CD4-positive, alpha-beta T cell treated with Interferon gamma for 1 hour (primary cell): ENCODE measurements around the gene VCPKMT.
"Not testable (repeated sequence)": the region's sequence is repeated elsewhere in the genome, so short reads cannot be mapped to it uniquely, and the experiment has no call there.

Experiments used
- DNase-seq: peaks from one replicate; pipeline ENCODE4 v3.0.0-alpha.2; 2020

Gene VCPKMT

GRCh38 chr14:50091240-50091913, 25.0 kb downstream of the VCPKMT start:
- no peak for DNase-seq

GRCh38 chr14:50089208-50089607, 27.2 kb downstream of the VCPKMT start:
- DNase-seq = no peak

- no peak for DNase-seq
These were observed 27.6 kb downstream of the VCPKMT start for GRCh38 chr14:50088731-50089130.

- DNase-seq = no peak
These were observed 28.3 kb downstream of the VCPKMT start for GRCh38 chr14:50088117-50088515.

DNA sequence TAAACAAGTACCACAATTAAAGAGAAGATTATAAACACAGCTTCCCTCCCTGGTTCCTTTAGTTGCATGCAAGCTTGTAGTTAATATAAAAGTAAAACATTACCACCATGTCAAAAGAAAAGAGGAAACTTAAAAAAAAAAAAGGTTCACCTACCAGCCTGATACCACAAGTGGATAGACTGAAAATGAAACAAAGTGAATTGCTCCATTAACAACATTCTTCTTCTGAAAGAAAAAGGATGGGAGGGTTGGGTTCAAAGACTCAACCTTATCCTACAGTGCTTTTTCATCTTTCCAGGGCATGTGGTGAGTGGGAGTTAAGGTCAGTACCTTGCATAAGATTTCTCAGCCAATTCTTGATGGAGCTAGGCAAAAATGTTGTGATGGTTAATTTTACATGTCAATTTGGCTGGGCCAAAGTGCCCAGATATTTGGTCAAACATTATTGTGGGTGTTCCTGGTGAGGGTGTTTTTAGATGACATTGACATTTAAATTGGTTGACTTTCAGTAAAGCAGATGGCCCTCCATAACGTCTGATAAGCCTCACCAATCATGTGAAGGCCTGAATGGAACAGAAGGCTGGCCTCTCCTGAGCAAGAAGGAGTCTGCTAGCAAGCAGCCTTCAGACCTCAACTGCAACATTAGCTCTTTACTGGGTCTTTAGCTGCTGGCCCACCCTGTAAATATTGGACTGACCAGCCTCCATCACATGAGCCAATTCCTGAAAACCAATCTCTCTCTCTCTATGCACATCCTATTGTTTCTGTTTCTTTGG, 28.8 kb downstream of the VCPKMT start:
- DNase-seq = no peak

DNA sequence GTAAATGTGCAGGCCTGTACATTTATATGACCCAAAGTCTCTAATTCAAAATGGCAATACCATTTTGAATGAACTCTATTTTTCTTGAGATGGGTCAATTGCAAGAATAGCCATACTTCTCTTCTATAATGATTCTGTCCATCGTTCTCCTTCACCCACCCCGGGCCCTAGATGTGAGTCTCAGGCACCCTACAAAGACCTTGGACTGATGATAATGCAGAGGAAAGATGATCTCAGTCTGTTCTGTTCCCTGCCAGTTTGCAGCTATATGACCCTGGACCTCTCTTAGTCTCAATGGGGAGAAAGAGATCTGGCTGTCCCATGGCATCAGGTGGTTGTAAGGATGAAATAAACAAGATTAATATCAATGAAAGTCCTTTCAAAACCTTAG, 30.1 kb downstream of the VCPKMT start:
- no peak for DNase-seq

DNA sequence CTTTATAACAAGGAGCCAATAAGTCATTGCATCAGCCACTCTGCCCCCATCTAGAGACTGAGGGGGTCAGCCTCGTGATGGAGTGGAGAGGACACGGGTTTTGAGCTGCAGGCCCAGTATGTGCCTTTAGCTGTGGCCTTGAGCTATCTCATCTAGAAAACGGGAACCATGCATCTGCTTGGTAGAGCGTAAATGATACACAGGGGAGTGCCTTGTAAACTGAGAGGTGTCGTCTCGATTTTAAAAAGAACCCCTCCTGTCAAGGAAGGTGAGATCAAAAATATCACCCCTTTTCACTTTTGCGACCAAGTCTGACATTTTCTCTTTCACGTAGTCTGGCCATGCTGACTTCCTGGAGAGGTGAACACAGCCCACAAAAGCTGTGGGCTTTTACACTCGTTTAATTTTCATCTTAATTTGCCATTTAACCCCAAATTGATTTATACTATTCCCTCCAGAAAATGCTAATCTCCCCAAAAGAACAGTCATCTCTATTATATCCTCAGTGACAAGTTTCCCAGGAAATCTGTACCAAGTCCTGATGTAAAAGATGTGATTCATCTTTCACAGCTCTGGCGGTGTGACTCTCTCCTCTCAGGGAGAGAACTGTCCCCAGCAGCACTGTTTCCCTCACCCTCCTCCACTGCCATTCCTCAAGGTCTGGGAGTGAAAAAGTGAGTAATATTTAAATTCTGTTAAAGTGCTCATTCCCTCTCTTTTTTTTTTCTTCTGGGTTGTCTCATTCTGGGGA, 30.6 kb downstream of the VCPKMT start:
- DNase-seq = peak; percentile 43

DNA sequence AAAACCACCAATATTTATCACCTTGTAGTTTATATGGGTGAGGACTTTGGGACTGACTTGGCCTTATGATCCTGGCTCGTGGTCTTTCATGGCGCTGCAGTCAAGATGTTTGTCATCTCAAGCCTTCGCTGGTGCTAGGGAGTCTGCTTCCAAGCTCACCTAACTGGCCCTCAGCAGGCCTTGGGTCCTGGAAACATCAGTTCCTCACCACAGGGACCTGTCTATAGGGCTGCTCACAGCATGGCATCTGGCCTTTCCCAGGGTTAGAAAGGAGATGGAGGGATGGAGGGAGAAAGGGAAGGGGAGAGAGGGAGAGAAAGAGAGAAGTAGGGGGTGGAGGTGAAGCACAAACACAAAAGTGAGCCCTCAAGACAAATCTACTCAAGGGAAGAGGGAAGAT, 31.7 kb downstream of the VCPKMT start:
- no peak for DNase-seq

DNA sequence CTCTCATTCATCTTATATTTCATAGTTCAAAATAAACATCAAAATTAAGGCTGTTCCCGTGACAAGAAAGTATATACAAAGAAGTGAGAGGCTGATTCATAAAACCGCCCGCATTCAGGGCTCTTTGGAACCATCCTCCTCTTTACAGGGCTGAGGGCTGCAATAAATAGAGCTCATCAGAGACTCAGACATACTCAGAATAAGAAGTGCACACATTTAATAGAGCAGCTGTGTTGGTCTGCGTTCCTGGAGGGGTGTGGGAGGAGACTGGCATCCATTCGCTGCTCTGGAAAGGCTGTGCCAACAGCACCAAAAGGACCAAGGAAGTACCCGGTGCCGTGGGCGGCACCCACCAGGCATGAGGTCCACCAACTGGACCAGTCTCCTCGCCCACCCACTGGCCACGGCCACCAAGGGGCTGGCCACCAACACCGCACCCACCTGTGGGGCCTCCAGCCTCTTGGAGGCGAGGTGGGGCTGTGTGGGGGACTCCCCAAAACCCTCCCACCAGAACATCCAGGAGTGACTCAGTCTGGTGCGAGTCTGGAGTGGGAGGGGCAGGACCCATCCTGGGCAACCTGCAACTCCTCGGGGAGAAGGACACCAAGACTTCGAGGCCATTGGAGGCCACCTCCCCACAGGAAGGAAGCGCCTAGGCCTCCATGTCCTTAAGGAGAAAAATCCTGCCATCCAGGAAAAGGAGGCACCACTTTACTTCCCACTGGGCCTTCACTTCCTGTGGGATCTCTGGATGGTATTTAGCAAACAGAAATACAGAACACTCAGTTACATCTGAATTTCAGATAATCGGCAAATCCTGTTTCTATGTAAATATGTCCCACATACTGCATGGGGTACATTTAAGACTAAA, 32.7 kb downstream of the VCPKMT start:
- peak; percentile 41 for DNase-seq

DNA sequence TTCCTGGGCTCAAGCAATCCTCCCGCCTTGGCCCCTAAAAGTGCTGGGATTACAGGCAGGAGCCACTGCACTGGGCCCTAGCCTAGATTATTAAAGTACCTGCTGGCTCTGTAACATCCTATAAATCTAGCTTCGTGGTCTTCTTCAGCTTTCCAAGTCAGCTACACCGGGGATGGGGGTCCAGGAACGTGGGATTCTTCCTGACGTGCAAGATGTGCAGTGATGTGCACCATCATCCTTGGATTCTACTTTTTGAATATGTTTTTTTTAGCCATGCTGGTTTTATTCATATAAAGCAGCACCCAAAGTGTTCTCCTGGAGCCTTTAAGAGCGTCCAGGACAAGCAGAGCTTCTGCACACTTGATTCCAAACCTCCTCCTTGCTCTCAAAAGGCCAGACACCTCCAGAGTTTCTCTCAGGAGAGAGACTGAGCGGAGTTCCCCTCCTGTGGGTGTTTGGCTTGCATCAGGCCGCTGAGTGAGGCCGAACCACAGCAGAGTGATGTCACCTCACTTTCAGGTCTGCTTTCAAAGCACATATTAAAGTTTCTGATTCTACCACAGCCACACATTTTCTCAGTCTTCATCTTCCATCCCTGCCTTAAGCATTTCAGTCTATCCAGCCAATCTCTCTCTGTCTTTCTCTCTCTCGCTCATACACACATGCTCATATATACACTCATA, 33.4 kb downstream of the VCPKMT start:
- DNase-seq = peak; percentile 87

- peak; percentile 63 for DNase-seq
These were observed 34.0 kb downstream of the VCPKMT start for GRCh38 chr14:50082308-50082742.

DNA sequence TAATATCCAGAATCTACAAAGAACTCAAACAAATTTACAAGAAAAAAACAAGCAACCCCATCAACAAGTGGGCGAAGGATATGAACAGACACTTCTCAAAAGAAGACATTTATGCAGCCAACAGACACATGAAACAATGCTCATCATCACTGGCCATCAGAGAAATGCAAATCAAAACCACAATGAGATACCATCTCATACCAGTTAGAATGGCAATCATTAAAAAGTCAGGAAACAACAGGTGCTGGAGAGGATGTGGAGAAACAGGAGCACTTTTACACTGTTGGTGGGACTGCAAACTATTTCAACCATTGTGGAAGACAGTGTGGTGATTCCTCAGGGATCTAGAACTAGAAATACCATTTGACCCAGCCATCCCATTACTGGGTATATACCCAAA, 37.3 kb downstream of the VCPKMT start:
- DNase-seq = not testable (repeated sequence)

GRCh38 chr14:50073663-50074062, 42.7 kb downstream of the VCPKMT start:
- DNase-seq = not testable (repeated sequence)

DNA sequence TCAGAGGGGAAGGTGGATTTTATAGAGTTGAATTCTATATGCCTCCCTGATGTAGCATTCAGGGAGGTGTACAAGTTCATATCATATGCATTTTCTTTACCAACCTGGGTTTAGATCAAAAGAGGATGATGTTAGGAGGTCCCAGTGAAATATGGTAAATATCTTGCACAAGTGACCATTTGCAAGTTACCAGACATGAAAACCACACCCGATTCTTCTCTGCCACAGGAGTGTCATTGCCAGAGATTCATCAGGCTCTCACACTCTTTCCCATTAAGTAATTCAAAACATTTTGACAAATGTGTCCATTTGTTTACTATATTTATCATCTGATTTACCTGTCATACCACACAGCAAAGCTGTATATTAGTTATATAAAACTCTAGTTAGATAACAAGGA, 44.0 kb downstream of the VCPKMT start:
- DNase-seq = no peak

DNA sequence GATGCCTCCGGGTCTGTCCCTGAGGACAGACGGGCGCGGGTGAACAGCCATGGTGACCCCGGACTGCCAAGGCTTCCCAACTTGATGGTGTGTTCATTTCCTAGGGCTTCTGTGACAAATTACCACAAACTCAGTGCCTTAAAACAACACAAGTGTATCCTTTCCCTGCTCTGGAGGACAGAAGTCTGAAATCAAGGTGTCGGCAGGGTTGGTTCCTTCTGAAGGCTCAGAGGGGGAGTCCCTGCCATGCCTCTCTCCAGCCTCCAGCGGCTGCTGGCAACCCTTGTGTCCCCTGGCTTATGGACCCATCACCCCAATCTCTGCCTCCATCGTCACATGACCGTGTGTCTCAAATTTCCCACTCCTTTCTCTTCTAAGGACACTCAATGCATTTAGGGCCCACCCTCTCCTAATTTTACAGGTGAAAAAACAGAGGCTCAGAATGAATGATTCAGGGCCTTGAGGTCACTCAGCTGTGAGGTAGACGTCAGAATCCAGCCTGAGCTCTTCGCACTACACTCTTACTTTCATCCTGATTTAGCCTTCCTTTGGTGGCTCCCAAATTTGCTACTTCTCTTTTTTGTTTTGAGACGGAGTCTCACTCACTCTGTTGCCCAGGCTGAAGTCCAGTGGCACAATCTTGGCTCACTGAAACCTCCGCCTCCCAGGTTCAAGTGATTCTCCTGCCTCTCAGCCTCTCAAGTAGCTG, 45.4 kb downstream of the VCPKMT start:
- no peak for DNase-seq

DNA sequence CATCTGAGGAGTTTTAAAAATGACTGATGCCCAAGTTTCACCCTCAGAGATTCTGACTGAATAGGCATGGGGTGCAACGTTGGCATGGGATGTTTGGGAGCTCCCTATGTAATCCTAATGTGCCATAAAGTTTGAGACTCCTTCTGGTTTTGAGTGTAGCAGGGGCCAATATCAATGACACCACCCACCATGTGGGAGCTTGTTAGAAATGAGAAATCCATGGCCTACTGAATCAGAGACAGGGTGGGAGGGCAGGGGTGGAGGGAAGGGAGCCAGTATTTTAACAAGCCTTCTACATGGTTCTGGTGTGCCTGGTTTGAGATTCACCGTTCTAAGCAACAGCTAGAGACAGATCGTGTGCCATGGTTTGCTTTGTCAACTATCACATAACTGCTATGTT, 46.1 kb downstream of the VCPKMT start:
- DNase-seq = no peak

DNA sequence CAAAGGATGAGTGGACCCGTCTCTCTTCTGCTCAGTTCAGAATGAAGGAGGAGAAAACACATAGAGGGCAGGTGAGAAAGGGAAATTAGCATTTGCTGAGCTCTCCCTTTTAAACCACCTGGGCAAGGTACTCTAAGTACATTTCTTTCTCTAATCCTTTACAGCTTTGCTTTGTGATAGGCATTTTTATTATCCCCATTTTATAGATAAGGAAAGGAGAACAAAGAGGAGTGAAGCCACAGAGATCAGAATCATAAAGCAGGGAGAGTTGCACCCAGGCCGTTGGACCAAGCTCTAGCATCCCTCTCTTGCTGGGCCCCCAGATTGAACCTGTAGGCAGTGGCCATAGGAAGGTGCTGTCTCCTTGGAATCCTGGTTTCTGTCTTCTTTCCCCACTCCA, 47.0 kb downstream of the VCPKMT start:
- no peak for DNase-seq

- no peak for DNase-seq
These were observed 47.9 kb downstream of the VCPKMT start for GRCh38 chr14:50068496-50068895.

- DNase-seq = no peak
These were observed 48.5 kb downstream of the VCPKMT start for GRCh38 chr14:50067723-50068495.

DNA sequence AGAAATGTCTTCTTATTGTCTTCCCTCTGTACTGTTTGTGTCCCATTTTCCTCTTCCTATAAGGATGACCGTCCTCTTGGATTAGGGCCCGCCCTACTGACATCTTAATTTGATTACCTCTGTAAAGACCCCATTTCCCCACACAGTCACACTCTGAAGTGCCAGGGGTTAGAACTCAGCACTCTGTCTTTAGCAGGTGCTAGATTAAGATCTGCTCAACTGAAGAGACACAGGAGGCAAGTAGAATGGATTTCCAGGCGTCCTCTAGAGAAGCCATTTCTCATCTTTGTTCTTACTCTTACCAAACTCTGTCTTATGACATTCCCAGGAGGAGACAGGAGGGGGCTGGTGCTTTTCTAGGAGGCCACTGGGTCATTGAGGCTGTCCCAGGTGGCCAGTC, 50.8 kb downstream of the VCPKMT start:
- no peak for DNase-seq

DNA sequence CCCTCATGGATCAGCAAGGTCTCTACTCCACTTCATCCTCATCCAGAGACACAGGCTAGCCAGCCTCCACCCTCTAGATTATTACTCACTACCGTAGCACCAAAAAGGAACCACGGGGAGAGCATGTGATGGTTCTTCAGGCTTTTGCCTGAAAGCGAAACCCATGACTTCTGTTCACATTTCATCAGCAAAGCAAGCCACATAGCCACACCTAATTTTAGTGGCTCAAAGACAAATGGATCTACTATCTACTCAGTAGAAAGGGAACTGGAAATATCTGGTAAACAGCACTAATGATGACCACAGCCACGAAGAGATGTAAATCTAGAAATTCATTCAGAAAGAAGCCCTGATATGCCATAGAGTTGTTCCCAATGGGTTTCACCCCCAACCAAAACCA, 51.4 kb downstream of the VCPKMT start:
- peak; percentile 79 for DNase-seq
